Mesenchymal stem cell (in vitro differentiated cells and primary cell): ENCODE data around the gene GTF2I.

Source experiments
- DNase-seq: peaks from one replicate; pipeline ENCODE4 v3.0.0-alpha.2; 2013
- H2AFZ ChIP-seq: one replicate; pipeline ENCODE4 v1.6.1; 2013; ENCODE audit warnings: low read depth, mild to moderate bottlenecking, control low read depth, inconsistent platforms, low read length, moderate library complexity
- H2AK5ac ChIP-seq: 2 replicates; pipeline ENCODE4 v1.6.1; 2013; ENCODE audit warnings: low read length, moderate library complexity, mild to moderate bottlenecking, inconsistent platforms; ENCODE audit not compliant: severe bottlenecking
- H2BK120ac ChIP-seq: one replicate; pipeline ENCODE4 v1.6.1; 2013; ENCODE audit warnings: low read depth, mild to moderate bottlenecking, inconsistent platforms, low read length, moderate library complexity
- H2BK12ac ChIP-seq, 2 experiments: one replicate each; pipeline ENCODE4 v1.6.1; 2013; ENCODE audit warnings: inconsistent platforms in 2 of 2, low read length in 2 of 2, mild to moderate bottlenecking in 2 of 2, moderate library complexity in 2 of 2, control low read depth in 1 of 2
- H2BK15ac ChIP-seq: one replicate; pipeline ENCODE4 v1.6.1; 2013; ENCODE audit warnings: mild to moderate bottlenecking, low read depth, inconsistent platforms; ENCODE audit not compliant: poor library complexity, severe bottlenecking
- H2BK5ac ChIP-seq: 2 replicates; pipeline ENCODE4 v1.6.1; 2013; ENCODE audit warnings: low read depth, mild to moderate bottlenecking, low read length, control low read depth, inconsistent platforms; ENCODE audit not compliant: poor library complexity, severe bottlenecking
- H3K14ac ChIP-seq, 2 experiments: one replicate each; pipeline ENCODE4 v1.6.1; 2013; ENCODE audit warnings: inconsistent platforms in 2 of 2, low read length in 2 of 2, control low read depth in 1 of 2, mild to moderate bottlenecking in 1 of 2, moderate library complexity in 1 of 2
- H3K18ac ChIP-seq, 2 experiments: one replicate each; pipeline ENCODE4 v1.6.1; 2013; ENCODE audit warnings: inconsistent platforms in 2 of 2, low read length in 2 of 2, control low read depth in 1 of 2, low read depth in 1 of 2, mild to moderate bottlenecking in 1 of 2
- H3K23ac ChIP-seq, 2 experiments: one replicate each; pipeline ENCODE4 v1.6.1; 2013; ENCODE audit warnings: inconsistent platforms in 2 of 2, low read length in 2 of 2, mild to moderate bottlenecking in 2 of 2, moderate library complexity in 2 of 2, control low read depth in 1 of 2
- H3K27ac ChIP-seq: 2 replicates; pipeline ENCODE4 v1.5.1; 2013; ENCODE audit warnings: mild to moderate bottlenecking, moderate library complexity, low read length, control low read depth, inconsistent platforms; ENCODE audit not compliant: poor library complexity, severe bottlenecking
- H3K27me3 ChIP-seq, 2 experiments: 2 replicates each; pipeline versions ENCODE4 v1.6.1 to v1.7.0; 2013; ENCODE audit warnings: low read length in 2 of 2, mild to moderate bottlenecking in 2 of 2, moderate library complexity in 2 of 2, control low read depth in 1 of 2, inconsistent platforms in 1 of 2; ENCODE audit not compliant: control insufficient read depth in 1 of 2, insufficient read depth in 1 of 2
- H3K36me3 ChIP-seq, 2 experiments: 2 replicates each; pipeline versions ENCODE4 v1.6.1 to v1.7.0; 2013; ENCODE audit warnings: low read length in 2 of 2, control low read depth in 1 of 2, inconsistent platforms in 1 of 2, low read depth in 1 of 2, mild to moderate bottlenecking in 1 of 2; ENCODE audit not compliant: insufficient read depth in 2 of 2, control insufficient read depth in 1 of 2
- H3K4ac ChIP-seq, 2 experiments: one replicate each; pipeline ENCODE4 v1.6.1; 2013; ENCODE audit warnings: inconsistent platforms in 2 of 2, low read length in 2 of 2, mild to moderate bottlenecking in 2 of 2, moderate library complexity in 2 of 2, control low read depth in 1 of 2, low read depth in 1 of 2
- H3K4me1 ChIP-seq: 2 replicates; pipeline ENCODE4 v1.6.1; 2013; ENCODE audit warnings: low read depth, low read length, control low read depth; ENCODE audit not compliant: control insufficient read depth, insufficient read depth
- H3K4me2 ChIP-seq: 2 replicates; pipeline ENCODE4 v1.6.1; 2013; ENCODE audit warnings: low read length, mild to moderate bottlenecking, inconsistent platforms; ENCODE audit not compliant: poor library complexity, severe bottlenecking
- H3K4me3 ChIP-seq, 2 experiments: 2 replicates each; pipeline versions ENCODE4 v1.5.1 to v1.7.0; 2013; ENCODE audit warnings: low read length in 2 of 2, mild to moderate bottlenecking in 2 of 2, control low read depth in 1 of 2, low read depth in 1 of 2; ENCODE audit not compliant: insufficient read depth in 1 of 2
- H3K79me1 ChIP-seq: replicated peaks from 2 replicates; pipeline ENCODE4 v1.6.1; 2013; ENCODE audit warnings: mild to moderate bottlenecking, control low read depth, low read length, inconsistent platforms; ENCODE audit not compliant: poor library complexity, severe bottlenecking
- H3K9ac ChIP-seq: 2 replicates; pipeline ENCODE4 v1.7.0; 2013; ENCODE audit warnings: mild to moderate bottlenecking, low read length, moderate library complexity
- H3K9me3 ChIP-seq: 2 replicates; pipeline ENCODE4 v1.7.0; 2013; ENCODE audit warnings: mild to moderate bottlenecking, low read length; ENCODE audit not compliant: control insufficient read depth
- H4K8ac ChIP-seq: one replicate; pipeline ENCODE4 v1.6.1; 2013; ENCODE audit warnings: inconsistent platforms, mild to moderate bottlenecking, low read length, moderate library complexity
- H4K91ac ChIP-seq: one replicate; pipeline ENCODE4 v1.6.1; 2013; ENCODE audit warnings: mild to moderate bottlenecking, low read length, inconsistent platforms
- WGBS: methylation state at CpG from one replicate; pipeline ENCODE4 v1.1.7; 2013; ENCODE audit warnings: mixed read lengths; 5-methylcytosine and 5-hydroxymethylcytosine counted together

Gene GTF2I

GRCh38 chr7:74656441-74656836 lies 1.1 kb upstream of the GTF2I start:
- no peak overlapping the region for H3K14ac ChIP-seq
- 7% methylated on average over 3 of the region's 23 CpGs for WGBS
- no peak overlapping the region for H2AFZ ChIP-seq
- peak overlapping the region; percentile 89 for H3K9ac ChIP-seq
- peak overlapping the region in 1 of 2 experiments; percentile 21 for H3K18ac ChIP-seq
- H3K9me3 ChIP-seq, result no peaks in the 10 kb centered on the region
- no peak overlapping the region for H2BK12ac ChIP-seq
- peak overlapping the region; percentile 99 for H3K27ac ChIP-seq
- peak overlapping the region; percentile 97 for H3K4me2 ChIP-seq
- H2BK15ac ChIP-seq, result peak overlapping the region; percentile 23
- H3K79me1 ChIP-seq, result no peaks in the 10 kb centered on the region
- no peak overlapping the region for H3K23ac ChIP-seq
- H4K91ac ChIP-seq, result no peak overlapping the region
- H3K4ac ChIP-seq, result peak overlapping the region in 1 of 2 experiments; percentile 99
- peak; percentile 35 for DNase-seq
- no peak overlapping the region for H2AK5ac ChIP-seq
- H3K4me1 ChIP-seq, result peaks cover 25% of the 10 kb centered on the region
- H4K8ac ChIP-seq, result no peak overlapping the region
- peak overlapping the region; percentile 34 for H2BK120ac ChIP-seq
- H3K27me3 ChIP-seq, result no peaks in the 10 kb centered on the region
- no peak overlapping the region for H2BK5ac ChIP-seq
- peak overlapping the region in 1 of 2 experiments; percentile 82 for H3K4me3 ChIP-seq
- peaks cover 0 to 3% of the 10 kb centered on the region in 2 experiments for H3K36me3 ChIP-seq

GRCh38 chr7:74656837-74657691 lies 454 bp upstream of the GTF2I start:
- Histone ChIP-seq H3K9me3 (no peaks in the 10 kb centered on the region), H3K18ac (peak overlapping the region; percentile 95 to 99), H3K27me3 (no peaks in the 10 kb centered on the region), H3K4me1 (peaks cover 27% of the 10 kb centered on the region), H3K9ac (peak overlapping the region; percentile 90), H3K4ac (peak overlapping the region; percentile 98 to 99), H3K79me1 (no peaks in the 10 kb centered on the region), H3K14ac (peak overlapping the region in 1 of 2 experiments; percentile 85), H3K4me3 (peak overlapping the region; percentile 82 to 97), H3K27ac (peak overlapping the region; percentile 99), H3K23ac (peak overlapping the region in 1 of 2 experiments; percentile 84), H2BK12ac (peak overlapping the region in 1 of 2 experiments; percentile 45), H4K8ac (peak overlapping the region; percentile 97), H2BK5ac (peak overlapping the region; percentile 98), H3K4me2 (peak overlapping the region; percentile 97), H2AFZ (peak overlapping the region; percentile 77), H3K36me3 (peaks cover 0 to 3% of the 10 kb centered on the region in 2 experiments), H4K91ac (peak overlapping the region; percentile 99), H2BK120ac (peak overlapping the region; percentile 99), H2AK5ac (peak overlapping the region; percentile 65), H2BK15ac (no peak overlapping the region)
- 0% methylated on average over 24 of the region's 60 CpGs for WGBS
- peak; percentile 96 for DNase-seq

GRCh38 chr7:74658178-74659004 lies 873 bp downstream of the GTF2I start:
- Histone ChIP-seq H2BK5ac (peak overlapping the region; percentile 96), H3K18ac (peak overlapping the region; percentile 99 to 100), H3K23ac (peak overlapping the region in 1 of 2 experiments; percentile 16), H2BK120ac (peak overlapping the region; percentile 100), H3K9ac (peak overlapping the region; percentile 90), H4K91ac (peak overlapping the region; percentile 100), H2BK15ac (peak overlapping the region; percentile 92), H2AK5ac (peak overlapping the region; percentile 26), H3K9me3 (no peaks in the 10 kb centered on the region), H3K4ac (peak overlapping the region; percentile 99 to 100), H3K36me3 (peaks cover 0 to 3% of the 10 kb centered on the region in 2 experiments), H2AFZ (no peak overlapping the region), H3K4me3 (peak overlapping the region; percentile 88 to 97), H3K4me1 (peaks cover 32% of the 10 kb centered on the region), H3K79me1 (no peaks in the 10 kb centered on the region), H3K27ac (peak overlapping the region; percentile 93), H3K14ac (peak overlapping the region in 1 of 2 experiments; percentile 100), H3K4me2 (peak overlapping the region; percentile 54), H4K8ac (peak overlapping the region; percentile 100), H3K27me3 (no peaks in the 10 kb centered on the region), H2BK12ac (no peak overlapping the region)
- WGBS, result 1% methylated on average over 66 of the region's 108 CpGs
- peak; percentile 93 for DNase-seq
